Keratinocyte (primary cell): ENCODE data around the gene GNAT3. TPM values are rescaled to one million over a fixed set of nuclear protein-coding genes. Genes with fewer than 3 reads are reported as not detected.

Experiments used
- DNase-seq: peaks from one replicate; pipeline ENCODE4 v3.0.0-alpha.2; 2011; ENCODE audit warnings: low read depth, missing footprints, low spot score
- FAIRE-seq: peaks from 2 replicates; lab custom pipeline; 2011; peaks lifted over from hg19 to GRCh38; lab: Jason Lieb, UNC
- H2AFZ ChIP-seq: 2 replicates; pipeline ENCODE4 v1.6.0; 2012; ENCODE audit warnings: low read length, control low read depth, inconsistent platforms; ENCODE audit not compliant: control insufficient read depth
- H3K27ac ChIP-seq: 2 replicates; pipeline ENCODE4 v1.5.1; 2011; ENCODE audit warnings: low read length; ENCODE audit not compliant: control insufficient read depth, insufficient read depth
- H3K27me3 ChIP-seq: 3 replicates; pipeline ENCODE4 v1.6.0; 2011; ENCODE audit warnings: low read length; ENCODE audit not compliant: control insufficient read depth, insufficient read depth; ENCODE audit errors: extremely low read depth
- H3K36me3 ChIP-seq, 2 experiments: 2 replicates in 1 of 2; 3 replicates in 1 of 2; pipeline ENCODE4 v1.5.1; 2011; ENCODE audit warnings: low read length in 2 of 2, mild to moderate bottlenecking in 1 of 2; ENCODE audit not compliant: control insufficient read depth in 2 of 2, insufficient read depth in 2 of 2; ENCODE audit errors: extremely low read depth in 1 of 2
- H3K4me1 ChIP-seq: 3 replicates; pipeline ENCODE4 v1.5.1; 2011; ENCODE audit warnings: low read length; ENCODE audit not compliant: control insufficient read depth, insufficient read depth; ENCODE audit errors: extremely low read depth
- H3K4me2 ChIP-seq: 3 replicates; pipeline ENCODE4 v1.6.0; 2011; ENCODE audit warnings: low read depth, low read length; ENCODE audit not compliant: control insufficient read depth, insufficient read depth; ENCODE audit errors: extremely low read depth
- H3K4me3 ChIP-seq, 3 experiments: fragments of 200-600 bp in 1 of 3; sonication (generic) in 1 of 3; 2 replicates in 2 of 3; 3 replicates in 1 of 3; pipeline ENCODE4 v1.5.1; 2011 to 2016; ENCODE audit warnings: low read length in 3 of 3, mild to moderate bottlenecking in 3 of 3, control low read depth in 2 of 3, inconsistent platforms in 1 of 3, low read depth in 1 of 3, mixed read lengths in 1 of 3, mixed run types in 1 of 3, moderate library complexity in 1 of 3; ENCODE audit not compliant: control insufficient read depth in 2 of 3, insufficient read depth in 2 of 3; ENCODE audit errors: extremely low read depth in 1 of 3
- H3K79me2 ChIP-seq: 2 replicates; pipeline ENCODE4 v1.6.0; 2012; ENCODE audit warnings: low read length; ENCODE audit not compliant: control insufficient read depth, insufficient read depth
- H3K9ac ChIP-seq: 3 replicates; pipeline ENCODE4 v1.6.0; 2011; ENCODE audit warnings: low read length; ENCODE audit not compliant: control insufficient read depth, insufficient read depth; ENCODE audit errors: extremely low read depth
- H3K9me1 ChIP-seq: 3 replicates; pipeline ENCODE4 v1.6.0; 2011; ENCODE audit warnings: low read length; ENCODE audit not compliant: control insufficient read depth, insufficient read depth; ENCODE audit errors: extremely low read depth
- H3K9me3 ChIP-seq: 2 replicates; pipeline ENCODE4 v1.5.1; 2012; ENCODE audit warnings: low read depth, low read length; ENCODE audit not compliant: control insufficient read depth
- H4K20me1 ChIP-seq: 3 replicates; pipeline ENCODE4 v1.6.0; 2011; ENCODE audit warnings: low read length; ENCODE audit not compliant: control insufficient read depth, insufficient read depth; ENCODE audit errors: extremely low read depth
- EZH2 ChIP-seq: IDR thresholded peaks from one replicate; pipeline ENCODE4 v1.6.1; 2012; ENCODE audit warnings: inconsistent platforms, mild to moderate bottlenecking, low read length, moderate library complexity
- dilution Hi-C: fragments of 300-500 bp; cut with MboI; formaldehyde crosslinking; loops from one replicate; pipeline ENCODE4 v1.7.0; 2020; ENCODE audit warnings: low sequenced_read_pairs; ENCODE audit not compliant: extremely low pct_ligation_motif_present
- polyA plus RNA-seq, 5 experiments: library from polyadenylated mRNA; depleted of rRNA in 3 of 5; stranded (reverse) in 3 of 5; stranded (forward) in 1 of 5; unstranded in 1 of 5; fragments of >200 nt; gene quantifications; 1 replicate in 1 of 5; 2 replicates in 3 of 5; 3 replicates in 1 of 5; pipeline versions ENCODE4 v1.2.1 to v1.2.3, GENCODE V29; 2011 to 2012; ENCODE audit warnings: missing spikeins in 2 of 5, low read depth in 1 of 5, low replicate concordance in 1 of 5
- TF ChIP-seq, protein P1 (sequence below), 3 experiments: IDR thresholded peaks in 1 of 3; conservative IDR thresholded peaks in 1 of 3; optimal IDR thresholded peaks in 1 of 3; 2 replicates in 2 of 3; 3 replicates in 1 of 3; pipeline versions ENCODE3 to v1.5.1; 2011; ENCODE audit warnings: low read length in 3 of 3, mild to moderate bottlenecking in 3 of 3, moderate library complexity in 2 of 3, control low read depth in 1 of 3, inconsistent platforms in 1 of 3; ENCODE audit not compliant: insufficient read depth in 2 of 3; ENCODE audit errors: extremely low read depth in 1 of 3

Gene GNAT3
- polyA plus RNA-seq, 1 donor (not counting 4 experiments of a cell fraction or from before 2014, with no cell fraction given), result not detected

- no peaks in the 10 kb centered on the region for H4K20me1 ChIP-seq
- H3K4me3 ChIP-seq, result no peak overlapping the region
- H3K79me2 ChIP-seq, result no peaks in the 10 kb centered on the region
- no peak for FAIRE-seq
- no peaks in the 10 kb centered on the region for H3K27me3 ChIP-seq
- H2AFZ ChIP-seq, result no peak overlapping the region
- dilution Hi-C loops, result no loop called here
- no peak overlapping the region for H3K4me2 ChIP-seq
- TF ChIP-seq EZH2, result no peak
- TF ChIP-seq, protein P1, sequence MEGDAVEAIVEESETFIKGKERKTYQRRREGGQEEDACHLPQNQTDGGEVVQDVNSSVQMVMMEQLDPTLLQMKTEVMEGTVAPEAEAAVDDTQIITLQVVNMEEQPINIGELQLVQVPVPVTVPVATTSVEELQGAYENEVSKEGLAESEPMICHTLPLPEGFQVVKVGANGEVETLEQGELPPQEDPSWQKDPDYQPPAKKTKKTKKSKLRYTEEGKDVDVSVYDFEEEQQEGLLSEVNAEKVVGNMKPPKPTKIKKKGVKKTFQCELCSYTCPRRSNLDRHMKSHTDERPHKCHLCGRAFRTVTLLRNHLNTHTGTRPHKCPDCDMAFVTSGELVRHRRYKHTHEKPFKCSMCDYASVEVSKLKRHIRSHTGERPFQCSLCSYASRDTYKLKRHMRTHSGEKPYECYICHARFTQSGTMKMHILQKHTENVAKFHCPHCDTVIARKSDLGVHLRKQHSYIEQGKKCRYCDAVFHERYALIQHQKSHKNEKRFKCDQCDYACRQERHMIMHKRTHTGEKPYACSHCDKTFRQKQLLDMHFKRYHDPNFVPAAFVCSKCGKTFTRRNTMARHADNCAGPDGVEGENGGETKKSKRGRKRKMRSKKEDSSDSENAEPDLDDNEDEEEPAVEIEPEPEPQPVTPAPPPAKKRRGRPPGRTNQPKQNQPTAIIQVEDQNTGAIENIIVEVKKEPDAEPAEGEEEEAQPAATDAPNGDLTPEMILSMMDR (optimal IDR thresholded peaks at IDR 0.05 in 1 of 3, IDR thresholded peaks at IDR 0.05 in 1 of 3, conservative IDR thresholded peaks at IDR 0.05 in 1 of 3; ENCODE audit: extremely low read depth in 1 of 3, insufficient read depth in 2 of 3, low read length in 3 of 3), result no peak
- H3K27ac ChIP-seq, result no peak overlapping the region
- H3K4me1 ChIP-seq, result no peaks in the 10 kb centered on the region
- no peaks in the 10 kb centered on the region for H3K9me3 ChIP-seq
- no peak for DNase-seq
- no peaks in the 10 kb centered on the region for H3K36me3 ChIP-seq
- no peaks in the 10 kb centered on the region for H3K9me1 ChIP-seq
- H3K9ac ChIP-seq, result no peak overlapping the region
Observed at GRCh38 chr7:80505900-80506500, 5.9 kb downstream of the GNAT3 start.

- Histone ChIP-seq H3K9ac (peak overlapping the region; percentile 75), H3K4me2 (no peak overlapping the region), H3K79me2 (no peaks in the 10 kb centered on the region), H3K4me1 (peaks cover 25% of the 10 kb centered on the region), H3K27me3 (no peaks in the 10 kb centered on the region), H3K9me3 (no peaks in the 10 kb centered on the region), H2AFZ (peak overlapping the region; percentile 52), H4K20me1 (no peaks in the 10 kb centered on the region), H3K36me3 (no peaks in the 10 kb centered on the region), H3K4me3 (no peak overlapping the region), H3K27ac (peak overlapping the region; percentile 95), H3K9me1 (no peaks in the 10 kb centered on the region)
- dilution Hi-C loops, result no loop called here
- TF ChIP-seq, protein P1 (optimal IDR thresholded peaks at IDR 0.05 in 1 of 3, IDR thresholded peaks at IDR 0.05 in 1 of 3, conservative IDR thresholded peaks at IDR 0.05 in 1 of 3; ENCODE audit: extremely low read depth in 1 of 3, insufficient read depth in 2 of 3, low read length in 3 of 3), result no peak
- TF ChIP-seq EZH2, result no peak
- FAIRE-seq (no peak), DNase-seq (no peak)
Observed at GRCh38 chr7:80500325-80500724, 11.5 kb downstream of the GNAT3 start.
